Stimulated activated CD8-positive, alpha-beta memory T cell treated with anti-CD3 and anti-CD28 coated beads, Interleukin-4, amount 100 ng/mL, for 24 hours (primary cell): Measurements from ENCODE around the gene GINS1.

Experiments used
- DNase-seq: peaks from one replicate; pipeline ENCODE4 v3.0.0-alpha.2; 2020; ENCODE audit warnings: low read depth

The GINS1 gene

GRCh38 chr20:25407311-25408169 lies at the start of gene GINS1:
GINS1 (plus strand) TSS chr20:25407673; CDS start chr20:25407821, 148 bp downstream.
- DNase-seq = peak; percentile 76

- no peak for DNase-seq
Observed at GRCh38 chr20:25360631-25361286, 46.7 kb upstream of the GINS1 start.

GRCh38 chr20:25361287-25361683 lies 46.2 kb upstream of the GINS1 start:
- no peak for DNase-seq

GRCh38 chr20:25364180-25364788 lies 43.2 kb upstream of the GINS1 start:
- DNase-seq = no peak

GRCh38 chr20:25364879-25365699 lies 42.4 kb upstream of the GINS1 start:
- no peak for DNase-seq

- DNase-seq = no peak
Observed at GRCh38 chr20:25368526-25368925, 38.9 kb upstream of the GINS1 start.

GRCh38 chr20:25368976-25369375 lies 38.5 kb upstream of the GINS1 start:
- no peak for DNase-seq

- DNase-seq = no peak
Observed at GRCh38 chr20:25369529-25369928, 37.9 kb upstream of the GINS1 start.

- DNase-seq = no peak
Observed at GRCh38 chr20:25369971-25370370, 37.5 kb upstream of the GINS1 start.

GRCh38 chr20:25372584-25373336 lies 34.7 kb upstream of the GINS1 start:
- DNase-seq = no peak

GRCh38 chr20:25374842-25375241 lies 32.6 kb upstream of the GINS1 start:
- no peak for DNase-seq

GRCh38 chr20:25376236-25376635 lies 31.2 kb upstream of the GINS1 start:
- no peak for DNase-seq

- no peak for DNase-seq
Observed at GRCh38 chr20:25376886-25377285, 30.6 kb upstream of the GINS1 start.

GRCh38 chr20:25378189-25378883 lies 29.1 kb upstream of the GINS1 start:
- DNase-seq = no peak

GRCh38 chr20:25378884-25379733 lies 28.4 kb upstream of the GINS1 start:
- DNase-seq = no peak

- no peak for DNase-seq
Observed at GRCh38 chr20:25380945-25381614, 26.4 kb upstream of the GINS1 start.

GRCh38 chr20:25382704-25383370 lies 24.6 kb upstream of the GINS1 start:
- no peak for DNase-seq

GRCh38 chr20:25389401-25389857 lies 18.0 kb upstream of the GINS1 start:
- DNase-seq = no peak
